ENCODE results near the gene TRMT6.

TRMT6 gene

GRCh38 chr20:5893621-5894020, 56.7 kb downstream of the TRMT6 start:
- no peak for DNase-seq

DNA sequence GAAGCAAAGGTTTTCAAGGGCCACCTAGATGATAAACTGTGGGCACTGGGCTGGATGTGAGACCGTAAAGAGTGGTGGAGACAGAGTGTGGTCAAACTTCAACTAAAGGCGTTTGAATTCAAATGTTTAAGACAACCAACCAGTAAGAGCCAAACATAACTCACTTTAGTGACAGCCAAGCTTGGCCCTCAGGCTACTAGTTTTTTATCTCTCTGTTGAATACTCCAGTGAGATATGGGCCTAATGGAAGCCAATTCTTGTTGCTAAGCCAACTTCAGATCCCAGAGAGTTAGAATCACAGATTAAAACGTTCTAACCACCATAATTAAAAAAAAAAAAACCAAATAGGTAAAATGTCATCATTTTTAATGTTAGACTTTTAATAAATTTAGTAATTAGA, 57.3 kb downstream of the TRMT6 start:
- DNase-seq, result no peak

- DNase-seq, result no peak
Measured at GRCh38 chr20:5890773-5891441, 59.4 kb downstream of the TRMT6 start.

DNA sequence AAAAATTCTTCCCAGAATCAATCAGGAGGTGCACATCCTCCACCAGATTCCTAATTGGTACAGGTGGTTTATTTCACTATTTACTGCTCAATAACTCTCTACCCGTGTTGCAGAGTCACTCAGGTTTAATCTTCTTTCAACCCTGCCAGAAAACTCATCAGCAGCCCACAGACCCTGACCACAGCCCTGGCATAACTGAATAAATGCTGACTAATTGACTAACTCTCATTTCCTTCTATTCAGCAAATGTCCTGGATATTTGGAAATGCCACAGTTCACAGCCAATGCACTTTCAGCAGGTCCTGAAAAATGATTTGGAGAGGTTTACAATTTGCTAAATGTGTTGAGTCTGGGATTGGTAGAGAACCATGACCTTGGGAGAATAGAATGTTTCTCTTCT, 62.3 kb downstream of the TRMT6 start:
- DNase-seq, result no peak

DNA sequence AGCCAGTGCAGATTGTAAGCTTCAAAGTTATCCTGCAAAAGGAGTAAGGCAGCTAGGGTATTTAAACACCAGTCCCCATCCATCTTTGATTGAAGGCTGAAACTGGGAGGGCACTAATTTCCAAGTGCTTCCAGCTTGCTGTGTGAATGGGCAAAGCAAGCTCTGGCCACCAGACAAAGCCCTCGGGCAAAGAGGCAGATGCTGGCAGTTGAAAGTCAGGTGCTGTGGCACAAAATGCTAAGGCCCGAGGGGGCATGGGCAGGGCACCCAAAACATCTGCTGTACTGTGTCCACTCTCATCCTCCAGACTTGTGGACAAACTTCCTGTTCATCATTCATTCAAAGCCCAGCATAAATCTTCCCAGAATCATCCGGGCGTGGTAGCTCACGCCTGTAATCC, 62.9 kb downstream of the TRMT6 start:
- no peak for DNase-seq

Data from activated CD4-positive, CD25-positive, alpha-beta regulatory T cell treated with anti-CD3 and anti-CD28 coated beads, Interleukin-2, amount 50 U/mL, for 72 hours (primary cell).